ENCODE measurements around the gene BMPR1B. TPM values are rescaled to one million over a fixed set of nuclear protein-coding genes. Genes with fewer than 3 reads are reported as not detected.

BMPR1B gene
- total and polyA plus RNA-seq, 2 of the 8 experiments (the other 6 are each of a cell fraction or from before 2014, with no cell fraction given), result 0.14 to 1.1 TPM

DNA sequence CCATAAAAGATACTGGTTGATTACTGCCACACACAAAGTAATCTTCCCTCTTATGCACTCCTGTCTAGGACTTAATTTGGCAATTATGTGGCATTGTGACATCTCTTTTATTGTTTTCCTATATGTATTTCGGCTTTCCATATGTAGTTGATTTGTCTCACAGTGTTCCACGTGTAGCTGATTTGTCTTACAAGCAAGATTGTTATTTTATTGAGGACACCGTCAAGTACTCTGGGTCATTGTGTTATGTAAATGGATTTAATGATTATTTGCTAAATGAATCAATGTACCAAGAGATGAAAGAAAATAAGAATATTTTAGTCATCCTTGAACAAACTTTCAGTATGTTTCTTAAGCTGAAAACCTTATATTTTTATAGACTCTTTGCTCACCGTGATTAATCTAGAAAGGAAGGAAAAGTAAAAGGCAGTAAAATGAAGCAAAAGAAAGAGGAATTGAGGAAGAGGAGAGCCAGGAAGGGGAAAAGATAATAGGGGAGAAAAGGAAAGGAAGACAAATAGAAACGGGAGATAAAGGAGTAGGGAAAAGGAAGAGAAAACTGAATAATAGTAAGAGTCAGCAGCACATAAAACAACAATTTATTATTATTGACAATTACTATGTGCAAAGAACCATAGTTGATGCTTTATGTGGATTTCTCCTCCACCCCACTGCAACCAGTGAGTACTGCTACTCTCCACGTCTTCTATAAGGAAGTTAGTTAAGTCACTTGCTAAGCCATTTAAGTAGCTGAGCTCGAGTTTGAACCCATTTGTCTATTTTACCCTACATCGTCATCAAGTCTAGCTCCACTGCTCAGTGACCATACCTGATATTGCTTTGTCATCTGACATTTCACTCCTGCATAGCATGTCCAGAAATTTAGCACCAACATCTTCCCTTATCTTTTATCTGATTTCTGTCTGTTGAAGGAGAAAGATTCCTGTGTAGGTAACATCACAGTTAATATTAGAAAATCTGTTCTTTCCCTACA lies 336.5 kb downstream of the BMPR1B start:
- Histone ChIP-seq H3K4ac (replicated peaks; ENCODE audit: insufficient read length, low read depth, low read length) (no peak overlapping the region), H3K27me3 (replicated peaks in 1 of 4; ENCODE audit: control insufficient read depth in 3 of 4, extremely low read depth in 1 of 4, insufficient read depth in 3 of 4, low read length in 3 of 4) (no peaks in the 10 kb centered on the region), H2BK20ac (ENCODE audit: low read length) (no peak overlapping the region), H3K9me3 (ENCODE audit: insufficient read depth in 2 of 2, low read depth in 1 of 2, low read length in 1 of 2) (no peaks in the 10 kb centered on the region), H3K56ac (replicated peaks; ENCODE audit: insufficient read length, low read depth, low read length) (no peak overlapping the region), H3K9ac (replicated peaks in 1 of 4; ENCODE audit: extremely low read depth in 1 of 4, low read depth in 3 of 4, low read length in 3 of 4) (no peak overlapping the region), H2BK120ac (replicated peaks; ENCODE audit: low read depth, low read length) (no peak overlapping the region), H2BK15ac (ENCODE audit: low read length) (no peak overlapping the region), H3K36me3 (ENCODE audit: control insufficient read depth in 2 of 4, insufficient read depth in 4 of 4, low read length in 3 of 4) (no peaks in the 10 kb centered on the region), H2AK5ac (ENCODE audit: low read depth, low read length) (no peak overlapping the region), H3K79me1 (ENCODE audit: low read depth, low read length) (no peaks in the 10 kb centered on the region), H3K18ac (ENCODE audit: extremely low read depth, low read length) (no peak overlapping the region), H4K5ac (ENCODE audit: insufficient read length, low read depth, low read length) (no peak overlapping the region), H3K4me2 (ENCODE audit: insufficient read depth in 1 of 2, low read depth in 2 of 2, low read length in 2 of 2) (no peak overlapping the region), H2AFZ (ENCODE audit: low read length) (no peak overlapping the region), H3K23me2 (ENCODE audit: low read depth, low read length) (no peaks in the 10 kb centered on the region), H3K4me3 (ENCODE audit: extremely low read depth in 1 of 4, insufficient read depth in 2 of 4, low read depth in 3 of 4, low read length in 4 of 4) (no peak overlapping the region), H3K27ac (ENCODE audit: low read depth, low read length) (no peak overlapping the region), H3K23ac (ENCODE audit: insufficient read length) (no peak overlapping the region), H2BK12ac (ENCODE audit: low read depth, low read length) (no peak overlapping the region), H2BK5ac (ENCODE audit: low read depth, low read length) (no peak overlapping the region), H3K14ac (ENCODE audit: insufficient read length) (no peak overlapping the region), H3K4me1 (replicated peaks in 1 of 4; ENCODE audit: control insufficient read depth in 3 of 4, insufficient read depth in 4 of 4, low read length in 3 of 4) (no peaks in the 10 kb centered on the region), H3K79me2 (ENCODE audit: control insufficient read depth in 1 of 2, insufficient read depth in 2 of 2, low read length in 2 of 2) (no peaks in the 10 kb centered on the region), H4K91ac (replicated peaks; ENCODE audit: insufficient read length, low read length) (no peak overlapping the region), H4K8ac (ENCODE audit: extremely low read depth, insufficient read depth, low read length) (no peak overlapping the region), H4K20me1 (replicated peaks in 1 of 2; ENCODE audit: control insufficient read depth in 1 of 2, insufficient read depth in 2 of 2, low read length in 2 of 2) (no peaks in the 10 kb centered on the region)
- ChIA-PET POLR2A (ENCODE audit: partially characterized antibody) (no interaction called here), CTCF (ENCODE audit: partially characterized antibody) (interaction anchor here (0.5 to 2.5 kb wide), 9 partner anchors 9 to 472 kb away, joined by 3 to 14 read pairs (median 3); no protein-coding TSS in a partner anchor)
- 79% methylated on average over 8 of the region's 8 CpGs; no CpG with 5 or more reads in 1 of the 2 experiments for WGBS, 2 experiments (ENCODE audit: extremely low coverage in 1 of 2, insufficient coverage in 1 of 2, insufficient read length in 1 of 2, insufficient replicate concordance in 2 of 2, low coverage in 1 of 2, low lambda C conversion rate in 2 of 2, missing lambda C conversion rate in 1 of 2)
- no peak for DNase-seq (ENCODE audit: low read depth in 1 of 2, low spot score in 2 of 2)
- no peak for FAIRE-seq
- TF ChIP-seq TAF7 (optimal IDR thresholded peaks at IDR 0.05; ENCODE audit: borderline replicate concordance, low read depth, low read length) (no peak), KDM5A (IDR thresholded peaks at IDR 0.05; ENCODE audit: low read length) (no peak), RFX5 (IDR thresholded peaks at IDR 0.05; ENCODE audit: borderline replicate concordance, low read depth, low read length) (no peak), SP1 (IDR thresholded peaks at IDR 0.05; ENCODE audit: low read depth, low read length) (no peak), NANOG (IDR thresholded peaks at IDR 0.05; ENCODE audit: insufficient read depth, low read depth, low read length, poor library complexity, severe bottlenecking) (no peak), BACH1 (IDR thresholded peaks at IDR 0.05; ENCODE audit: low read length) (no peak), POU5F1 (IDR thresholded peaks at IDR 0.05; ENCODE audit: low read depth, low read length) (no peak), TEAD4 (IDR thresholded peaks at IDR 0.05; ENCODE audit: low read depth, low read length) (no peak), BCL11A (IDR thresholded peaks at IDR 0.05; ENCODE audit: low read depth in 2 of 2, low read length in 2 of 2) (no peak)
- TF ChIP-seq, protein P1, sequence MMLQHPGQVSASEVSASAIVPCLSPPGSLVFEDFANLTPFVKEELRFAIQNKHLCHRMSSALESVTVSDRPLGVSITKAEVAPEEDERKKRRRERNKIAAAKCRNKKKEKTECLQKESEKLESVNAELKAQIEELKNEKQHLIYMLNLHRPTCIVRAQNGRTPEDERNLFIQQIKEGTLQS (IDR thresholded peaks at IDR 0.05; ENCODE audit: insufficient read depth, low read depth, low read length), result no peak
- TF ChIP-seq, protein P2, sequence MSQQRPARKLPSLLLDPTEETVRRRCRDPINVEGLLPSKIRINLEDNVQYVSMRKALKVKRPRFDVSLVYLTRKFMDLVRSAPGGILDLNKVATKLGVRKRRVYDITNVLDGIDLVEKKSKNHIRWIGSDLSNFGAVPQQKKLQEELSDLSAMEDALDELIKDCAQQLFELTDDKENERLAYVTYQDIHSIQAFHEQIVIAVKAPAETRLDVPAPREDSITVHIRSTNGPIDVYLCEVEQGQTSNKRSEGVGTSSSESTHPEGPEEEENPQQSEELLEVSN (IDR thresholded peaks at IDR 0.05), result no peak

Measured in H1 (cell line).